ENCODE measurements around the gene TDRD1. TPM values are rescaled to one million over a fixed set of nuclear protein-coding genes. Genes with fewer than 3 reads are reported as not detected.

The TDRD1 gene
- polyA plus RNA-seq, 1 donor from 2014 or later = not detected

DNA sequence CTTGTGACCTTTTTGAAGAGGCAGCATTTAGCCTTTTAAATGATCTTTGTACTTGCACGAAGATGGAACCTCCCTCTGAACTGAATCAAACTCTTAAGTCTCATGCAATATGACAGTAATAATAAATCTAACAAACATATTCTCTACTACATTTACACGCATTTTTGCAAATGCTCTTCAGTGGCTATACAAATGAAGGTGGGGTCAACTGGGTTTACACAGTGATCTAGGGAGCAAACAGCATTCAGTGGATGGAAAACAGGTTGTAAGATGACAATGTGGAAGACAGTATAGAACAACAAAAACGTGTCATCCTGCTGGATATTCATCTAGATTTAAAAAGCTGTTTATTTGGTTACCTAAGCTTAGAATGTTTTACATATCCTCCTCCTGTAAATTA, 12.7 kb upstream of the TDRD1 start:
- Histone ChIP-seq H3K4me3 (ENCODE audit: low read length) (no peak overlapping the region), H3K27ac (ENCODE audit: low read length) (no peak overlapping the region), H3K27me3 (ENCODE audit: insufficient read depth, low read depth, low read length) (no peaks in the 10 kb centered on the region), H3F3A (ENCODE audit: insufficient read depth, low read length, poor library complexity, severe bottlenecking) (no peaks in the 10 kb centered on the region), H3K9me2 (ENCODE audit: insufficient read depth, low read length) (no peaks in the 10 kb centered on the region), H3K9ac (ENCODE audit: low read length) (no peak overlapping the region), H3K4me2 (ENCODE audit: low read length) (no peak overlapping the region), H4K20me1 (ENCODE audit: insufficient read depth) (no peaks in the 10 kb centered on the region), H3K79me2 (replicated peaks; ENCODE audit: insufficient read depth, low read length) (peaks cover 15% of the 10 kb centered on the region), H3K9me3 (ENCODE audit: low read length) (no peaks in the 10 kb centered on the region), H3K36me3 (ENCODE audit: insufficient read depth, low read length) (no peaks in the 10 kb centered on the region), H2AFZ (ENCODE audit: low read depth, low read length) (no peak overlapping the region)
- TF ChIP-seq RAD21 (conservative IDR thresholded peaks at IDR 0.05) = no peak
- TF ChIP-seq EZH2 (IDR thresholded peaks at IDR 0.05; ENCODE audit: borderline replicate concordance, insufficient read depth, low read length, poor library complexity, severe bottlenecking) = no peak
- TF ChIP-seq, protein P1, sequence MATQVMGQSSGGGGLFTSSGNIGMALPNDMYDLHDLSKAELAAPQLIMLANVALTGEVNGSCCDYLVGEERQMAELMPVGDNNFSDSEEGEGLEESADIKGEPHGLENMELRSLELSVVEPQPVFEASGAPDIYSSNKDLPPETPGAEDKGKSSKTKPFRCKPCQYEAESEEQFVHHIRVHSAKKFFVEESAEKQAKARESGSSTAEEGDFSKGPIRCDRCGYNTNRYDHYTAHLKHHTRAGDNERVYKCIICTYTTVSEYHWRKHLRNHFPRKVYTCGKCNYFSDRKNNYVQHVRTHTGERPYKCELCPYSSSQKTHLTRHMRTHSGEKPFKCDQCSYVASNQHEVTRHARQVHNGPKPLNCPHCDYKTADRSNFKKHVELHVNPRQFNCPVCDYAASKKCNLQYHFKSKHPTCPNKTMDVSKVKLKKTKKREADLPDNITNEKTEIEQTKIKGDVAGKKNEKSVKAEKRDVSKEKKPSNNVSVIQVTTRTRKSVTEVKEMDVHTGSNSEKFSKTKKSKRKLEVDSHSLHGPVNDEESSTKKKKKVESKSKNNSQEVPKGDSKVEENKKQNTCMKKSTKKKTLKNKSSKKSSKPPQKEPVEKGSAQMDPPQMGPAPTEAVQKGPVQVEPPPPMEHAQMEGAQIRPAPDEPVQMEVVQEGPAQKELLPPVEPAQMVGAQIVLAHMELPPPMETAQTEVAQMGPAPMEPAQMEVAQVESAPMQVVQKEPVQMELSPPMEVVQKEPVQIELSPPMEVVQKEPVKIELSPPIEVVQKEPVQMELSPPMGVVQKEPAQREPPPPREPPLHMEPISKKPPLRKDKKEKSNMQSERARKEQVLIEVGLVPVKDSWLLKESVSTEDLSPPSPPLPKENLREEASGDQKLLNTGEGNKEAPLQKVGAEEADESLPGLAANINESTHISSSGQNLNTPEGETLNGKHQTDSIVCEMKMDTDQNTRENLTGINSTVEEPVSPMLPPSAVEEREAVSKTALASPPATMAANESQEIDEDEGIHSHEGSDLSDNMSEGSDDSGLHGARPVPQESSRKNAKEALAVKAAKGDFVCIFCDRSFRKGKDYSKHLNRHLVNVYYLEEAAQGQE (IDR thresholded peaks at IDR 0.05; ENCODE audit: borderline replicate concordance) = no peak
- no peak for TF ChIP-seq MXI1 (conservative IDR thresholded peaks at IDR 0.05; ENCODE audit: poor library complexity, severe bottlenecking)
- TF ChIP-seq SMC3 (conservative IDR thresholded peaks at IDR 0.05; ENCODE audit: poor library complexity) = no peak
- TF ChIP-seq, protein P2, sequence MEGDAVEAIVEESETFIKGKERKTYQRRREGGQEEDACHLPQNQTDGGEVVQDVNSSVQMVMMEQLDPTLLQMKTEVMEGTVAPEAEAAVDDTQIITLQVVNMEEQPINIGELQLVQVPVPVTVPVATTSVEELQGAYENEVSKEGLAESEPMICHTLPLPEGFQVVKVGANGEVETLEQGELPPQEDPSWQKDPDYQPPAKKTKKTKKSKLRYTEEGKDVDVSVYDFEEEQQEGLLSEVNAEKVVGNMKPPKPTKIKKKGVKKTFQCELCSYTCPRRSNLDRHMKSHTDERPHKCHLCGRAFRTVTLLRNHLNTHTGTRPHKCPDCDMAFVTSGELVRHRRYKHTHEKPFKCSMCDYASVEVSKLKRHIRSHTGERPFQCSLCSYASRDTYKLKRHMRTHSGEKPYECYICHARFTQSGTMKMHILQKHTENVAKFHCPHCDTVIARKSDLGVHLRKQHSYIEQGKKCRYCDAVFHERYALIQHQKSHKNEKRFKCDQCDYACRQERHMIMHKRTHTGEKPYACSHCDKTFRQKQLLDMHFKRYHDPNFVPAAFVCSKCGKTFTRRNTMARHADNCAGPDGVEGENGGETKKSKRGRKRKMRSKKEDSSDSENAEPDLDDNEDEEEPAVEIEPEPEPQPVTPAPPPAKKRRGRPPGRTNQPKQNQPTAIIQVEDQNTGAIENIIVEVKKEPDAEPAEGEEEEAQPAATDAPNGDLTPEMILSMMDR (IDR thresholded peaks at IDR 0.05; ENCODE audit: poor library complexity, severe bottlenecking) = no peak
- TF ChIP-seq TAF1 (IDR thresholded peaks at IDR 0.05; ENCODE audit: low read depth) = no peak
- no peak for TF ChIP-seq POLR2AphosphoS5 (IDR thresholded peaks at IDR 0.05)
- TF ChIP-seq EP300 (conservative IDR thresholded peaks at IDR 0.05; ENCODE audit: poor library complexity, severe bottlenecking) = no peak

DNA sequence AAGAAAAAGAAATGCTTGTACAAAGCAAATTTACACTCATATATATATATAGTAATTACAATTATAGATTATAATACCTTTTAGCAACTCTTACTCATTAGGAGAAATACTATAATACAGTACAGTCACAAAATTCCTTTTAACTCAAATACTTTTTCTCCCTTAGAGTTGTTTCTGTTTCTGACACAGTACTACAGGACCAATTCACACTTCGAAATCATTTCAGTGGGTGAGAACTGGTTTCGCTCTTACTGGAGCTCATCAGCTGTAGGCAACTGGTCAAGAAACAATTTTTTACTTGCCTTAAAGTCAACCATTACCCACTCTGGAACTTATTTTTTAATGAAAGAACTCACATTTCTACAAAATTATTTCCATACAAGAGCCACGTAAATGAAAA, 11.2 kb upstream of the TDRD1 start:
- Histone ChIP-seq H3K4me3 (ENCODE audit: low read length) (no peak overlapping the region), H3K9ac (ENCODE audit: low read length) (no peak overlapping the region), H4K20me1 (ENCODE audit: insufficient read depth) (no peaks in the 10 kb centered on the region)

More for the DNA sequence above, 11.2 kb upstream of the TDRD1 start:
- Histone ChIP-seq H3K4me2 (ENCODE audit: low read length) (no peak overlapping the region), H3K27ac (ENCODE audit: low read length) (no peak overlapping the region), H3F3A (ENCODE audit: insufficient read depth, low read length, poor library complexity, severe bottlenecking) (no peaks in the 10 kb centered on the region), H3K27me3 (ENCODE audit: insufficient read depth, low read depth, low read length) (no peaks in the 10 kb centered on the region), H3K79me2 (replicated peaks; ENCODE audit: insufficient read depth, low read length) (peaks cover 28% of the 10 kb centered on the region), H3K36me3 (ENCODE audit: insufficient read depth, low read length) (no peaks in the 10 kb centered on the region), H3K9me3 (ENCODE audit: low read length) (no peaks in the 10 kb centered on the region), H3K9me2 (ENCODE audit: insufficient read depth, low read length) (no peaks in the 10 kb centered on the region), H2AFZ (ENCODE audit: low read depth, low read length) (no peak overlapping the region)
- TF ChIP-seq EP300 (conservative IDR thresholded peaks at IDR 0.05; ENCODE audit: poor library complexity, severe bottlenecking) (no peak), POLR2AphosphoS5 (IDR thresholded peaks at IDR 0.05) (no peak), TAF1 (IDR thresholded peaks at IDR 0.05; ENCODE audit: low read depth) (no peak), EZH2 (IDR thresholded peaks at IDR 0.05; ENCODE audit: borderline replicate concordance, insufficient read depth, low read length, poor library complexity, severe bottlenecking) (no peak), MXI1 (conservative IDR thresholded peaks at IDR 0.05; ENCODE audit: poor library complexity, severe bottlenecking) (no peak), RAD21 (conservative IDR thresholded peaks at IDR 0.05) (no peak)
